ENCODE results near the gene SLC12A3.

The SLC12A3 gene

GRCh38 chr16:56885446-56886162 is 20.6 kb downstream of the SLC12A3 start:
- Mint-ChIP-seq H3K9me3 (ENCODE audit: low read depth) (no peaks in the 10 kb centered on the region), H3K36me3 (no peaks in the 10 kb centered on the region), H3K4me3 (no peak overlapping the region), H3K27me3 (no peaks in the 10 kb centered on the region), H3K4me1 (ENCODE audit: low read depth) (no peaks in the 10 kb centered on the region), H3K27ac (no peak overlapping the region)

GRCh38 chr16:56886296-56886695 is 21.3 kb downstream of the SLC12A3 start:
- no peak overlapping the region for H3K4me3 Mint-ChIP-seq

GRCh38 chr16:56886826-56887225 is 21.8 kb downstream of the SLC12A3 start:
- no peaks in the 10 kb centered on the region for H3K9me3 Mint-ChIP-seq (ENCODE audit: low read depth)
- no peaks in the 10 kb centered on the region for H3K36me3 Mint-ChIP-seq
- H3K4me3 Mint-ChIP-seq = no peak overlapping the region
- H3K27ac Mint-ChIP-seq = no peak overlapping the region
- H3K27me3 Mint-ChIP-seq = no peaks in the 10 kb centered on the region
- H3K4me1 Mint-ChIP-seq (ENCODE audit: low read depth) = no peaks in the 10 kb centered on the region

More at GRCh38 chr16:56886296-56886695, 21.3 kb downstream of the SLC12A3 start:
- Mint-ChIP-seq H3K4me1 (ENCODE audit: low read depth) (no peaks in the 10 kb centered on the region), H3K27ac (no peak overlapping the region), H3K27me3 (no peaks in the 10 kb centered on the region), H3K36me3 (no peaks in the 10 kb centered on the region), H3K9me3 (ENCODE audit: low read depth) (no peaks in the 10 kb centered on the region)

- Mint-ChIP-seq H3K9me3 (ENCODE audit: low read depth) (no peaks in the 10 kb centered on the region), H3K36me3 (no peaks in the 10 kb centered on the region), H3K4me1 (ENCODE audit: low read depth) (no peaks in the 10 kb centered on the region), H3K27ac (no peak overlapping the region), H3K4me3 (no peak overlapping the region), H3K27me3 (no peaks in the 10 kb centered on the region)
These were observed 23.8 kb downstream of the SLC12A3 start for GRCh38 chr16:56888806-56889205.

GRCh38 chr16:56889206-56889605 is 24.2 kb downstream of the SLC12A3 start:
- Mint-ChIP-seq H3K36me3 (no peaks in the 10 kb centered on the region), H3K27ac (no peak overlapping the region), H3K27me3 (no peaks in the 10 kb centered on the region), H3K4me3 (no peak overlapping the region), H3K4me1 (ENCODE audit: low read depth) (no peaks in the 10 kb centered on the region), H3K9me3 (ENCODE audit: low read depth) (no peaks in the 10 kb centered on the region)

- H3K9me3 Mint-ChIP-seq (ENCODE audit: low read depth) = no peaks in the 10 kb centered on the region
- no peaks in the 10 kb centered on the region for H3K27me3 Mint-ChIP-seq
- H3K4me3 Mint-ChIP-seq = no peak overlapping the region
- no peaks in the 10 kb centered on the region for H3K36me3 Mint-ChIP-seq
- H3K4me1 Mint-ChIP-seq (ENCODE audit: low read depth) = no peaks in the 10 kb centered on the region
- H3K27ac Mint-ChIP-seq = no peak overlapping the region
These were observed 26.7 kb downstream of the SLC12A3 start for GRCh38 chr16:56891685-56892084.

GRCh38 chr16:56892705-56893104 is 27.7 kb downstream of the SLC12A3 start:
- Mint-ChIP-seq H3K4me1 (ENCODE audit: low read depth) (peaks cover 2% of the 10 kb centered on the region), H3K9me3 (ENCODE audit: low read depth) (no peaks in the 10 kb centered on the region), H3K4me3 (no peak overlapping the region), H3K27ac (no peak overlapping the region), H3K27me3 (no peaks in the 10 kb centered on the region), H3K36me3 (no peaks in the 10 kb centered on the region)

- Mint-ChIP-seq H3K27me3 (no peaks in the 10 kb centered on the region), H3K9me3 (ENCODE audit: low read depth) (no peaks in the 10 kb centered on the region), H3K4me3 (no peak overlapping the region), H3K27ac (no peak overlapping the region), H3K4me1 (ENCODE audit: low read depth) (peaks cover 15% of the 10 kb centered on the region), H3K36me3 (no peaks in the 10 kb centered on the region)
These were observed 29.4 kb downstream of the SLC12A3 start for GRCh38 chr16:56894331-56894917.

GRCh38 chr16:56895813-56896212 is 30.8 kb downstream of the SLC12A3 start:
- no peaks in the 10 kb centered on the region for H3K36me3 Mint-ChIP-seq
- H3K27me3 Mint-ChIP-seq = no peaks in the 10 kb centered on the region
- H3K9me3 Mint-ChIP-seq (ENCODE audit: low read depth) = no peaks in the 10 kb centered on the region
- no peak overlapping the region for H3K4me3 Mint-ChIP-seq
- H3K4me1 Mint-ChIP-seq (ENCODE audit: low read depth) = peaks cover 25% of the 10 kb centered on the region
- H3K27ac Mint-ChIP-seq = no peak overlapping the region

- H3K27me3 Mint-ChIP-seq = no peaks in the 10 kb centered on the region
- no peak overlapping the region for H3K27ac Mint-ChIP-seq
- H3K9me3 Mint-ChIP-seq (ENCODE audit: low read depth) = no peaks in the 10 kb centered on the region
- no peak overlapping the region for H3K4me3 Mint-ChIP-seq
- H3K4me1 Mint-ChIP-seq (ENCODE audit: low read depth) = peaks cover 28% of the 10 kb centered on the region
- no peaks in the 10 kb centered on the region for H3K36me3 Mint-ChIP-seq
These were observed 31.2 kb downstream of the SLC12A3 start for GRCh38 chr16:56896244-56896643.

- Mint-ChIP-seq H3K27me3 (no peaks in the 10 kb centered on the region), H3K4me3 (no peak overlapping the region), H3K36me3 (no peaks in the 10 kb centered on the region), H3K4me1 (ENCODE audit: low read depth) (peaks cover 28% of the 10 kb centered on the region), H3K9me3 (ENCODE audit: low read depth) (no peaks in the 10 kb centered on the region), H3K27ac (no peak overlapping the region)
These were observed 32.2 kb downstream of the SLC12A3 start for GRCh38 chr16:56897026-56897799.

GRCh38 chr16:56898847-56899246 is 33.8 kb downstream of the SLC12A3 start:
- H3K9me3 Mint-ChIP-seq (ENCODE audit: low read depth) = no peaks in the 10 kb centered on the region
- no peak overlapping the region for H3K27ac Mint-ChIP-seq
- H3K4me3 Mint-ChIP-seq = peak overlapping the region; percentile 59
- H3K36me3 Mint-ChIP-seq = no peaks in the 10 kb centered on the region
- H3K4me1 Mint-ChIP-seq (ENCODE audit: low read depth) = peaks cover 28% of the 10 kb centered on the region
- H3K27me3 Mint-ChIP-seq = no peaks in the 10 kb centered on the region

GRCh38 chr16:56903866-56904265 is 38.9 kb downstream of the SLC12A3 start:
- Mint-ChIP-seq H3K27me3 (no peaks in the 10 kb centered on the region), H3K4me3 (no peak overlapping the region), H3K36me3 (no peaks in the 10 kb centered on the region), H3K27ac (no peak overlapping the region), H3K4me1 (ENCODE audit: low read depth) (peaks cover 18% of the 10 kb centered on the region), H3K9me3 (ENCODE audit: low read depth) (peaks cover 3% of the 10 kb centered on the region)

GRCh38 chr16:56907401-56907800 is 42.4 kb downstream of the SLC12A3 start:
- no peaks in the 10 kb centered on the region for H3K27me3 Mint-ChIP-seq
- H3K4me1 Mint-ChIP-seq (ENCODE audit: low read depth) = peaks cover 20% of the 10 kb centered on the region
- H3K27ac Mint-ChIP-seq = no peak overlapping the region
- no peaks in the 10 kb centered on the region for H3K36me3 Mint-ChIP-seq
- peaks cover 3% of the 10 kb centered on the region for H3K9me3 Mint-ChIP-seq (ENCODE audit: low read depth)
- no peak overlapping the region for H3K4me3 Mint-ChIP-seq

- no peaks in the 10 kb centered on the region for H3K27me3 Mint-ChIP-seq
- H3K4me3 Mint-ChIP-seq = no peak overlapping the region
- H3K4me1 Mint-ChIP-seq (ENCODE audit: low read depth) = peaks cover 25% of the 10 kb centered on the region
- peaks cover 3% of the 10 kb centered on the region for H3K9me3 Mint-ChIP-seq (ENCODE audit: low read depth)
- H3K36me3 Mint-ChIP-seq = no peaks in the 10 kb centered on the region
- H3K27ac Mint-ChIP-seq = no peak overlapping the region
These were observed 44.5 kb downstream of the SLC12A3 start for GRCh38 chr16:56909527-56909979.

Measured in activated naive CD8-positive, alpha-beta T cell (primary cell).